ENCODE results near the gene TEAD1.

TEAD1 gene

DNA sequence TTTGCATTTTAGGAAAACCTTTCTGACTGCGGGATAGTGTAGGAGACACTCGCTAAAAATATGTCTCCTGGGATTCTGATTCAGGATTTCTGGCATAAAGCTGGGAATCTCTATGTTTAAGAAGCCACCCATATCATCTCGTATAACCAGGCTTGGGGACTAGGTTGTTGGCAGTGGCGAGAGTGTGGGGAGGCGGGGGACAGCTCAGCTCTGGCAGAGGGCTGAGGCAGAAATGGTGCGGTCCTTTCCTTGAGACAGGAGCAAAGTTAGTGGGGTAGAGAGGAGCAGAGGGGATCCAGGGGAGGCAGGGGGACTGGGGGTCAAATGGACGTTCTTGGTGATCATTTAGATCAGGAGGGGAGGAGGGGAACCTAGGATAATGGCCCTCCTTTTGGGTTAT lies 74.3 kb downstream of the TEAD1 start:
- FAIRE-seq = no peak
- DNase-seq (ENCODE audit: insufficient read length, low spot score) = no peak
- no peak for TF ChIP-seq CTCF (IDR thresholded peaks at IDR 0.05; ENCODE audit: insufficient read depth, missing control alignments)

DNA sequence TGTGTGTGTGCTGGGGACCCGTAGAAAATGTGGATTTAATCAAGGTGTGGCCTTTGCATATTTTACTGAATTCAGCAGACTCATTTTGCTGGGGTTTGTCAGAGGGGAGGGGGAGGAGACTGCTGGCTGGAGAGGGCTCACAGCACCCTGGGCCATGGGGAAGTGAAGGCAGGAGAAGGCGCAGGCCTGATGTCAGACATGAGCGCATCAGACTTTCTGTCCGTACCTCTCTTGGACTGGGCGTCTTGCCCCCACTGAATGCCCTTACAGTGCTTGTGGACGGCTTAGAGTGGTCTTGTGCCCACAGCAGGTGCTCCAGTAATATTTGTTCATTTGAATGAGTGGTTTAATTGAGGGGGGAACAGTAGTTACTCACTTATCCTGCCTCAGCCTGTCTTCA lies 75.2 kb downstream of the TEAD1 start:
- no peak for TF ChIP-seq CTCF (IDR thresholded peaks at IDR 0.05; ENCODE audit: insufficient read depth, missing control alignments)
- DNase-seq (ENCODE audit: insufficient read length, low spot score) (no peak), FAIRE-seq (no peak)

DNA sequence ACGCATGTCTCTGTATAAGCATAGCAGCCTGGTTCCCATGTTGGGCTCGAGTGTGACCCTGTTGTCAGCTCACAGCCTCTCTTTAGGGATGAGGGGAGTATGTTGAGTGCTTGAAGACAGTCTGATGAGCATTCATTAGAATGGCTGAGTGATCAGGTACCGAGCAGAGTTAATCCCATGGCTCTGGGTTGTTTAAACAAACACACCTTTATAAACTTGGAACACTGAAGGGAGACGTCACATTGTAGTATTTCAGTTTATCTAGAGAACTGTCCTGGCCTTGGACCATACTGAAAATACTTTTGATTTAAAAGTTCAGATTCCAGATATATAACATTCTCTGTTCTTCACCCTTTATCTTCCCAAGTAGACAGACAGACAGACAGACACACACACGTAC lies 76.0 kb downstream of the TEAD1 start:
- DNase-seq (ENCODE audit: insufficient read length, low spot score) (no peak), FAIRE-seq (no peak)
- TF ChIP-seq CTCF (IDR thresholded peaks at IDR 0.05; ENCODE audit: insufficient read depth, missing control alignments) = no peak

- TF ChIP-seq CTCF (IDR thresholded peaks at IDR 0.05; ENCODE audit: insufficient read depth, missing control alignments) = no peak
These were observed 78.8 kb downstream of the TEAD1 start for GRCh38 chr11:12752868-12753524.

GRCh38 chr11:12754021-12754420 lies 79.8 kb downstream of the TEAD1 start:
- DNase-seq (ENCODE audit: insufficient read length, low spot score) = no peak
- TF ChIP-seq CTCF (IDR thresholded peaks at IDR 0.05; ENCODE audit: insufficient read depth, missing control alignments) = no peak
- FAIRE-seq = no peak

More at GRCh38 chr11:12752868-12753524, 78.8 kb downstream of the TEAD1 start:
- FAIRE-seq = no peak
- no peak for DNase-seq (ENCODE audit: insufficient read length, low spot score)

GRCh38 chr11:12754582-12755234 lies 80.5 kb downstream of the TEAD1 start:
- TF ChIP-seq CTCF (IDR thresholded peaks at IDR 0.05; ENCODE audit: insufficient read depth, missing control alignments) = no peak
- no peak for DNase-seq (ENCODE audit: insufficient read length, low spot score)
- FAIRE-seq = no peak
